K562 (cell line): ENCODE results near the gene SULT2B1. TPM values are rescaled to one million over a fixed set of nuclear protein-coding genes. Genes with fewer than 3 reads are reported as not detected.

ENCODE experiments used
- CLOCK ChIP-seq: fragments of 250-450 bp; sonication (Bioruptor Pico); IDR thresholded peaks from 2 replicates; pipeline ENCODE4 v1.4.0; 2020; ENCODE audit warnings: mild to moderate bottlenecking, moderate library complexity, borderline replicate concordance
- CREB5 ChIP-seq: fragments of 250-450 bp; sonication (Bioruptor Pico); IDR thresholded peaks from 2 replicates; pipeline ENCODE4 v1.5.0; 2020; ENCODE audit warnings: mild to moderate bottlenecking
- CREM ChIP-seq: IDR thresholded peaks from 2 replicates; pipeline ENCODE4 v1.6.1; 2014; ENCODE audit warnings: antibody characterized with exemption, low read depth
- JUND ChIP-seq, 2 experiments: IDR thresholded peaks; 2 replicates in 1 of 2; 3 replicates in 1 of 2; pipeline ENCODE4 v1.6.1; 2011; ENCODE audit warnings: borderline replicate concordance in 2 of 2, low read depth in 2 of 2, low read length in 2 of 2, improper control_type of control experiment in 1 of 2, missing biosample characterization in 1 of 2, missing genetic modification characterization in 1 of 2, missing genetic modification reagents in 1 of 2
- NONO ChIP-seq, 2 experiments: fragments of 200-400 bp in 1 of 2; fragments of 450-650 bp in 1 of 2; formaldehyde crosslinking in 1 of 2; IDR thresholded peaks; 2 replicates each; pipeline ENCODE4 v1.6.1; 2017; ENCODE audit warnings: low read depth in 2 of 2, mild to moderate bottlenecking in 2 of 2, moderate library complexity in 2 of 2, low read length in 1 of 2
- POLR3G ChIP-seq: IDR thresholded peaks from 2 replicates; pipeline ENCODE4 v1.6.1; 2011; ENCODE audit not compliant: insufficient read length, insufficient replicate concordance; ENCODE audit errors: extremely low read depth
- RBBP5 ChIP-seq: fragments of 200-600 bp; sonication (generic); IDR thresholded peaks from 2 replicates; pipeline ENCODE4 v1.6.1; 2012; ENCODE audit warnings: borderline replicate concordance, mild to moderate bottlenecking, low read length, control low read depth, inconsistent platforms; ENCODE audit not compliant: insufficient read depth, poor library complexity, severe bottlenecking
- SMAD1 ChIP-seq: fragments of 150-350 bp; IDR thresholded peaks from 2 replicates; pipeline ENCODE4 v1.6.1; 2014; ENCODE audit warnings: low read length, low read depth; ENCODE audit not compliant: partially characterized antibody
- SMARCA4 ChIP-seq: fragments of 450-650 bp; IDR thresholded peaks from 2 replicates; pipeline ENCODE4 v1.6.1; 2016
- ZBTB7A ChIP-seq: IDR thresholded peaks from 2 replicates; pipeline ENCODE4 v1.6.1; 2011; ENCODE audit warnings: low read depth, mild to moderate bottlenecking, low read length, moderate library complexity, borderline replicate concordance; ENCODE audit not compliant: control insufficient read depth
- ZC3H4 ChIP-seq: sonication (generic); formaldehyde crosslinking; IDR thresholded peaks from 2 replicates; pipeline ENCODE4 v1.9.0; 2021; ENCODE audit warnings: missing genetic modification reagents, borderline replicate concordance
- polyA plus RNA-seq, 8 experiments: library from polyadenylated mRNA; depleted of rRNA in 4 of 8; stranded (reverse) in 5 of 8; unstranded in 3 of 8; fragments of >200 nt; fragmentation: Nextera tagmentation in 2 of 8; fragmentation: Illumina TruSeq in 1 of 8; extraction: Ambion mirVana in 2 of 8; extraction: Trizol in 1 of 8; gene quantifications; 2 replicates each; pipeline versions ENCODE4 v1.2.1 to v1.2.3, GENCODE V29; 2011 to 2014; ENCODE audit warnings: inconsistent platforms in 1 of 8, missing spikeins in 1 of 8
- total RNA-seq, 7 experiments: library from RNA; depleted of rRNA in 6 of 7; stranded (reverse); fragments of >200 nt in 6 of 7; fragmentation: Illumina TruSeq in 2 of 7; extraction: Trizol in 2 of 7; gene quantifications; 2 replicates each; pipeline versions ENCODE4 v1.2.1 to v1.2.3, GENCODE V29; 2011 to 2021; ENCODE audit warnings: low replicate concordance in 1 of 7
- TF ChIP-seq, protein P1 (sequence below): fragments of 250-450 bp; sonication (Bioruptor Pico); IDR thresholded peaks from 2 replicates; pipeline ENCODE4 v1.4.0; 2020
- TF ChIP-seq, protein P2 (sequence below): fragments of 450-650 bp; formaldehyde crosslinking; IDR thresholded peaks from 2 replicates; pipeline ENCODE4 v1.4.0; 2020; ENCODE audit warnings: mild to moderate bottlenecking
- TF ChIP-seq, protein P3 (sequence below): sonication (generic); formaldehyde crosslinking; IDR thresholded peaks from 2 replicates; pipeline ENCODE4 v1.9.0; 2022; ENCODE audit warnings: mild to moderate bottlenecking, missing genetic modification reagents

Gene SULT2B1
- total and polyA plus RNA-seq, 9 of the 15 experiments (the other 6 are each of a cell fraction or from before 2014, with no cell fraction given): 0.09 to 0.62 (median 0.22) TPM; not detected in 2

- TF ChIP-seq, protein P1, sequence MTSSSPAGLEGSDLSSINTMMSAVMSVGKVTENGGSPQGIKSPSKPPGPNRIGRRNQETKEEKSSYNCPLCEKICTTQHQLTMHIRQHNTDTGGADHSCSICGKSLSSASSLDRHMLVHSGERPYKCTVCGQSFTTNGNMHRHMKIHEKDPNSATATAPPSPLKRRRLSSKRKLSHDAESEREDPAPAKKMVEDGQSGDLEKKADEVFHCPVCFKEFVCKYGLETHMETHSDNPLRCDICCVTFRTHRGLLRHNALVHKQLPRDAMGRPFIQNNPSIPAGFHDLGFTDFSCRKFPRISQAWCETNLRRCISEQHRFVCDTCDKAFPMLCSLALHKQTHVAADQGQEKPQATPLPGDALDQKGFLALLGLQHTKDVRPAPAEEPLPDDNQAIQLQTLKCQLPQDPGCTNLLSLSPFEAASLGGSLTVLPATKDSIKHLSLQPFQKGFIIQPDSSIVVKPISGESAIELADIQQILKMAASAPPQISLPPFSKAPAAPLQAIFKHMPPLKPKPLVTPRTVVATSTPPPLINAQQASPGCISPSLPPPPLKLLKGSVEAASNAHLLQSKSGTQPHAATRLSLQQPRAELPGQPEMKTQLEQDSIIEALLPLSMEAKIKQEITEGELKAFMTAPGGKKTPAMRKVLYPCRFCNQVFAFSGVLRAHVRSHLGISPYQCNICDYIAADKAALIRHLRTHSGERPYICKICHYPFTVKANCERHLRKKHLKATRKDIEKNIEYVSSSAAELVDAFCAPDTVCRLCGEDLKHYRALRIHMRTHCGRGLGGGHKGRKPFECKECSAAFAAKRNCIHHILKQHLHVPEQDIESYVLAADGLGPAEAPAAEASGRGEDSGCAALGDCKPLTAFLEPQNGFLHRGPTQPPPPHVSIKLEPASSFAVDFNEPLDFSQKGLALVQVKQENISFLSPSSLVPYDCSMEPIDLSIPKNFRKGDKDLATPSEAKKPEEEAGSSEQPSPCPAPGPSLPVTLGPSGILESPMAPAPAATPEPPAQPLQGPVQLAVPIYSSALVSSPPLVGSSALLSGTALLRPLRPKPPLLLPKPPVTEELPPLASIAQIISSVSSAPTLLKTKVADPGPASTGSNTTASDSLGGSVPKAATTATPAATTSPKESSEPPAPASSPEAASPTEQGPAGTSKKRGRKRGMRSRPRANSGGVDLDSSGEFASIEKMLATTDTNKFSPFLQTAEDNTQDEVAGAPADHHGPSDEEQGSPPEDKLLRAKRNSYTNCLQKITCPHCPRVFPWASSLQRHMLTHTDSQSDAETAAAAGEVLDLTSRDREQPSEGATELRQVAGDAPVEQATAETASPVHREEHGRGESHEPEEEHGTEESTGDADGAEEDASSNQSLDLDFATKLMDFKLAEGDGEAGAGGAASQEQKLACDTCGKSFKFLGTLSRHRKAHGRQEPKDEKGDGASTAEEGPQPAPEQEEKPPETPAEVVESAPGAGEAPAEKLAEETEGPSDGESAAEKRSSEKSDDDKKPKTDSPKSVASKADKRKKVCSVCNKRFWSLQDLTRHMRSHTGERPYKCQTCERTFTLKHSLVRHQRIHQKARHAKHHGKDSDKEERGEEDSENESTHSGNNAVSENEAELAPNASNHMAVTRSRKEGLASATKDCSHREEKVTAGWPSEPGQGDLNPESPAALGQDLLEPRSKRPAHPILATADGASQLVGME (CRISPR knock-in tag): no peak
- TF ChIP-seq, protein P2, sequence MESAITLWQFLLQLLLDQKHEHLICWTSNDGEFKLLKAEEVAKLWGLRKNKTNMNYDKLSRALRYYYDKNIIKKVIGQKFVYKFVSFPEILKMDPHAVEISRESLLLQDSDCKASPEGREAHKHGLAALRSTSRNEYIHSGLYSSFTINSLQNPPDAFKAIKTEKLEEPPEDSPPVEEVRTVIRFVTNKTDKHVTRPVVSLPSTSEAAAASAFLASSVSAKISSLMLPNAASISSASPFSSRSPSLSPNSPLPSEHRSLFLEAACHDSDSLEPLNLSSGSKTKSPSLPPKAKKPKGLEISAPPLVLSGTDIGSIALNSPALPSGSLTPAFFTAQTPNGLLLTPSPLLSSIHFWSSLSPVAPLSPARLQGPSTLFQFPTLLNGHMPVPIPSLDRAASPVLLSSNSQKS: no peak
- no peak for TF ChIP-seq POLR3G
- peak; percentile 87; the same call in 1 of the 2 replicates for TF ChIP-seq ZBTB7A
- TF ChIP-seq SMAD1: no peak
- TF ChIP-seq RBBP5: no peak
- TF ChIP-seq CLOCK: no peak
- peak; percentile 90 for TF ChIP-seq CREM
- peak in 1 of 2 experiments; percentile 86; a peak in 2 of 4 replicates for TF ChIP-seq NONO (IDR thresholded peaks at IDR 0.05; ENCODE audit: low read depth in 2 of 2, low read length in 1 of 2)
- no peak for TF ChIP-seq CREB5 (CRISPR knock-in tag)
- peak; percentile 11; the same call in 1 of the 2 replicates for TF ChIP-seq ZC3H4 (CRISPR knock-in tag)
- TF ChIP-seq, protein P3, sequence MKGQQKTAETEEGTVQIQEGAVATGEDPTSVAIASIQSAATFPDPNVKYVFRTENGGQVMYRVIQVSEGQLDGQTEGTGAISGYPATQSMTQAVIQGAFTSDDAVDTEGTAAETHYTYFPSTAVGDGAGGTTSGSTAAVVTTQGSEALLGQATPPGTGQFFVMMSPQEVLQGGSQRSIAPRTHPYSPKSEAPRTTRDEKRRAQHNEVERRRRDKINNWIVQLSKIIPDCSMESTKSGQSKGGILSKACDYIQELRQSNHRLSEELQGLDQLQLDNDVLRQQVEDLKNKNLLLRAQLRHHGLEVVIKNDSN (CRISPR knock-in tag): no peak
- 0 out of 2 replicates have a peak, but pooled peaks have one; percentile 1 for TF ChIP-seq SMARCA4
- peak; percentile 71 for TF ChIP-seq JUND (IDR thresholded peaks at IDR 0.05; ENCODE audit: borderline replicate concordance, low read depth, low read length)
- peak; percentile 49; the same call in 2 of the 3 replicates for TF ChIP-seq JUND (tag; IDR thresholded peaks at IDR 0.05; ENCODE audit: borderline replicate concordance, low read depth, low read length)
Observed at GRCh38 chr19:48638831-48639381, 86.9 kb downstream of the SULT2B1 start (continued).
